K562 (cell line): ENCODE results near the gene NOC4L. TPM values are rescaled to one million over a fixed set of nuclear protein-coding genes. Genes with fewer than 3 reads are reported as not detected.

Source experiments
- ARHGAP35 ChIP-seq: fragments of 450-650 bp; IDR thresholded peaks from 2 replicates; pipeline ENCODE4 v1.6.1; 2018; ENCODE audit not compliant: partially characterized antibody
- ATF1 ChIP-seq, 2 experiments: fragments of 450-650 bp in 1 of 2; IDR thresholded peaks; 2 replicates each; pipeline ENCODE4 v1.6.1; 2016; ENCODE audit warnings: missing compliant biosample characterization in 1 of 2, missing genetic modification characterization in 1 of 2
- BRD9 ChIP-seq: fragments of 450-650 bp; IDR thresholded peaks from 2 replicates; pipeline ENCODE4 v1.6.1; 2018; ENCODE audit warnings: low read depth; ENCODE audit not compliant: partially characterized antibody
- C11orf30 ChIP-seq: fragments of 450-650 bp; IDR thresholded peaks from 2 replicates; pipeline ENCODE4 v1.6.1; 2016; ENCODE audit warnings: low read depth, mild to moderate bottlenecking
- CBFB ChIP-seq: sonication (generic); formaldehyde crosslinking; IDR thresholded peaks from 2 replicates; pipeline ENCODE4 v1.4.0; 2020; ENCODE audit warnings: mild to moderate bottlenecking, missing genetic modification reagents
- CBX5 ChIP-seq: IDR thresholded peaks from 2 replicates; pipeline ENCODE4 v1.6.1; 2014; ENCODE audit warnings: low read depth, borderline replicate concordance
- CSDE1 ChIP-seq, 2 experiments: fragments of 450-650 bp; IDR thresholded peaks; 2 replicates each; pipeline ENCODE4 v1.6.1; 2016; ENCODE audit warnings: mild to moderate bottlenecking in 1 of 2
- FOS ChIP-seq: IDR thresholded peaks from 3 replicates; pipeline ENCODE4 v1.6.1; 2011; ENCODE audit not compliant: insufficient read length; ENCODE audit errors: extremely low read depth
- GTF2E2 ChIP-seq: fragments of 200-800 bp; sonication (Bioruptor generic); IDR thresholded peaks from 2 replicates; pipeline ENCODE4 v1.6.1; 2016; ENCODE audit warnings: missing genetic modification characterization, missing compliant biosample characterization
- HDAC3 ChIP-seq: fragments of 450-650 bp; IDR thresholded peaks from 2 replicates; pipeline ENCODE4 v1.6.1; 2018; ENCODE audit warnings: borderline replicate concordance, mild to moderate bottlenecking, moderate library complexity; ENCODE audit not compliant: partially characterized antibody
- KDM1A ChIP-seq, 2 experiments: fragments of 450-650 bp; IDR thresholded peaks; 2 replicates each; pipeline ENCODE4 v1.6.1; 2016; ENCODE audit warnings: mild to moderate bottlenecking in 2 of 2
- MBD2 ChIP-seq: sonication (generic); IDR thresholded peaks from 2 replicates; pipeline ENCODE4 v1.6.1; 2016; ENCODE audit warnings: low read depth, borderline replicate concordance
- MXD1 ChIP-seq: fragments of 250-450 bp; sonication (Bioruptor Pico); IDR thresholded peaks from 2 replicates; pipeline ENCODE4 v1.8.0; 2021; ENCODE audit warnings: borderline replicate concordance, mild to moderate bottlenecking, moderate library complexity; ENCODE audit not compliant: poor library complexity, severe bottlenecking
- NFE2 ChIP-seq: IDR thresholded peaks from 2 replicates; pipeline ENCODE4 v1.6.1; 2014; ENCODE audit warnings: antibody characterized with exemption, low read depth
- NR2C2 ChIP-seq, 2 experiments: fragments of 200-800 bp in 1 of 2; sonication (Bioruptor generic) in 1 of 2; sonication (generic) in 1 of 2; formaldehyde crosslinking in 1 of 2; IDR thresholded peaks; 2 replicates each; pipeline versions ENCODE4 v1.6.1 to v1.8.0; 2016 to 2022; ENCODE audit warnings: mild to moderate bottlenecking in 1 of 2, missing compliant biosample characterization in 1 of 2, missing genetic modification characterization in 1 of 2, missing genetic modification reagents in 1 of 2
- OTX1 ChIP-seq: fragments of 450-650 bp; formaldehyde crosslinking; IDR thresholded peaks from 2 replicates; pipeline ENCODE4 v1.4.0; 2022; ENCODE audit warnings: mild to moderate bottlenecking
- PCBP1 ChIP-seq: fragments of 200-400 bp; formaldehyde crosslinking; IDR thresholded peaks from 2 replicates; pipeline ENCODE4 v1.6.1; 2018; ENCODE audit warnings: mild to moderate bottlenecking, low read depth, low read length; ENCODE audit not compliant: poor library complexity, severe bottlenecking
- PKNOX1 ChIP-seq: fragments of 450-650 bp; IDR thresholded peaks from 2 replicates; pipeline ENCODE4 v1.6.1; 2016
- PTRF ChIP-seq: fragments of 450-650 bp; IDR thresholded peaks from 2 replicates; pipeline ENCODE4 v1.6.1; 2016; ENCODE audit warnings: mild to moderate bottlenecking, missing genetic modification characterization, missing compliant biosample characterization
- RNF2 ChIP-seq: sonication (generic); IDR thresholded peaks from 2 replicates; pipeline ENCODE4 v1.6.1; 2016
- SNRNP70 ChIP-seq: fragments of 200-400 bp; formaldehyde crosslinking; optimal IDR thresholded peaks from 2 replicates; pipeline ENCODE3; 2017; ENCODE audit warnings: low read depth, low read length
- TCF7 ChIP-seq: sonication (generic); IDR thresholded peaks from 2 replicates; pipeline ENCODE4 v1.6.1; 2016; ENCODE audit warnings: antibody characterized with exemption, borderline replicate concordance
- U2AF2 ChIP-seq: fragments of 200-400 bp; formaldehyde crosslinking; optimal IDR thresholded peaks from 2 replicates; pipeline ENCODE3; 2017; ENCODE audit warnings: low read depth, mild to moderate bottlenecking, low read length
- ZFP36 ChIP-seq: fragments of 150-350 bp; IDR thresholded peaks from 2 replicates; pipeline ENCODE4 v1.6.1; 2018; ENCODE audit warnings: low read length, low read depth; ENCODE audit not compliant: partially characterized antibody
- ZNF232 ChIP-seq: sonication (generic); formaldehyde crosslinking; IDR thresholded peaks from 2 replicates; pipeline ENCODE4 v1.8.0; 2022; ENCODE audit warnings: mild to moderate bottlenecking, missing genetic modification reagents
- ZNF507 ChIP-seq: conservative IDR thresholded peaks from 2 replicates; pipeline ENCODE4 v1.6.1; 2017; ENCODE audit warnings: missing genetic modification characterization, missing compliant biosample characterization
- ZNF830 ChIP-seq: fragments of 250-450 bp; sonication (Bioruptor Pico); IDR thresholded peaks from 2 replicates; pipeline ENCODE4 v1.5.0; 2021; ENCODE audit warnings: mild to moderate bottlenecking
- polyA plus RNA-seq, 8 experiments: library from polyadenylated mRNA; depleted of rRNA in 4 of 8; stranded (reverse) in 5 of 8; unstranded in 3 of 8; fragments of >200 nt; fragmentation: Nextera tagmentation in 2 of 8; fragmentation: Illumina TruSeq in 1 of 8; extraction: Ambion mirVana in 2 of 8; extraction: Trizol in 1 of 8; gene quantifications; 2 replicates each; pipeline versions ENCODE4 v1.2.1 to v1.2.3, GENCODE V29; 2011 to 2014; ENCODE audit warnings: inconsistent platforms in 1 of 8, missing spikeins in 1 of 8
- total RNA-seq, 7 experiments: library from RNA; depleted of rRNA in 6 of 7; stranded (reverse); fragments of >200 nt in 6 of 7; fragmentation: Illumina TruSeq in 2 of 7; extraction: Trizol in 2 of 7; gene quantifications; 2 replicates each; pipeline versions ENCODE4 v1.2.1 to v1.2.3, GENCODE V29; 2011 to 2021; ENCODE audit warnings: low replicate concordance in 1 of 7
- TF ChIP-seq, protein P1 (sequence below): fragments of 250-450 bp; sonication (Bioruptor Pico); IDR thresholded peaks from 2 replicates; pipeline ENCODE4 v1.4.0; 2020; ENCODE audit warnings: borderline replicate concordance

NOC4L gene
- total and polyA plus RNA-seq, 9 of the 15 experiments (the other 6 are each of a cell fraction or from before 2014, with no cell fraction given), result 1.3 to 77.0 (median 20.0) TPM

DNA sequence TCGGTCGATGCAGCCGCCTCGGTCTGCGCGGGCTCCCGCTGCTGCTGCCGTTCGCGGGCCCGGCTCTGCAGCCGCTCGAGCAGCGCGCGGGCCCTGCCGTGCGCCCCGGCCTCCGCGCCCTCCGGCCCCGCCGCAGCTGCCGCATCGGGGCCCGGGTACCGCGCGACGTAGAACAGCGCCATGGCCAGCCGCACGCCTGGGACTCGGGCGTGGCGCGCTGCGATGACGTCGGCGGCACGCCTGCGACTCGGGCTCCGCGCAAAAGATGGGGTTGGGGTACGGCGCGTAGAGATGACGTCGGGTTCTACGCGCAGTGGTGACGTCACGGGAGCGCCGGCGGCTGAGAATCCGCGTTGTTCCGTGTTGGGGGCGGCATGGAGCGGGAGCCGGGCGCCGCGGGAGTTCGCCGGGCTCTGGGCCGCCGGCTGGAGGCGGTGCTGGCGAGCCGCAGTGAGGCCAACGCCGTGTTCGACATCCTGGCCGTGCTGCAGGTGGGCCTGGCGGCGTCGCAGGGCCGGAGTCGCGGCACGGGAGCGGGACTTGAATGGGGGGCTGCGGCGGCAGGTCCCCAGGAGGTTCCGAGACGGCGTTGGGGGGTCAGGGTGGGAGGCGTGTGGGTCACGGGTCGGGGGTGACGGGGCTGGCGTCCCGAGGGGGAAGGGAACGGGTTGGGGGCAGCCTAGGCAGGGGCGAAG, at the start of gene NOC4L, which contains the start of gene DDX51 (continued):
- TF ChIP-seq MBD2 (peak; percentile 86; the same call in 1 of the 2 replicates), BRD9 (no peak), NR2C2 (CRISPR knock-in tag; IDR thresholded peaks at IDR 0.05) (peak; percentile 85), NR2C2 (tag; IDR thresholded peaks at IDR 0.05) (peak; percentile 79), SNRNP70 (no peak), ARHGAP35 (no peak), FOS (peak; percentile 9), MXD1 (CRISPR knock-in tag) (peak; percentile 97), GTF2E2 (tag) (peak; percentile 68; the same call in 1 of the 2 replicates), HDAC3 (no peak), CSDE1 (IDR thresholded peaks at IDR 0.05) (peak in 1 of 2 experiments; percentile 97; a peak in 2 of 4 replicates), ZNF232 (0 out of 2 replicates have a peak, but pooled peaks have one; percentile 30), OTX1 (CRISPR knock-in tag) (no peak), U2AF2 (no peak), RNF2 (peak; percentile 55; the same call in 1 of the 2 replicates), PTRF (tag) (no peak), NFE2 (peak; percentile 24; the same call in 1 of the 2 replicates), ZNF830 (CRISPR knock-in tag) (no peak), PCBP1 (peak; percentile 60), CBFB (CRISPR knock-in tag) (peak; percentile 21; the same call in 1 of the 2 replicates), ZNF507 (tag) (no peak), PKNOX1 (no peak), TCF7 (0 out of 2 replicates have a peak, but pooled peaks have one; percentile 27), CBX5 (peak; percentile 46; the same call in 1 of the 2 replicates), ZFP36 (peak; percentile 3), KDM1A (IDR thresholded peaks at IDR 0.05) (no peak), ATF1 (CRISPR knock-in tag; IDR thresholded peaks at IDR 0.05) (peak; percentile 99), ATF1 (tag; IDR thresholded peaks at IDR 0.05) (peak; percentile 100), C11orf30 (peak; percentile 100)
- TF ChIP-seq, protein P1, sequence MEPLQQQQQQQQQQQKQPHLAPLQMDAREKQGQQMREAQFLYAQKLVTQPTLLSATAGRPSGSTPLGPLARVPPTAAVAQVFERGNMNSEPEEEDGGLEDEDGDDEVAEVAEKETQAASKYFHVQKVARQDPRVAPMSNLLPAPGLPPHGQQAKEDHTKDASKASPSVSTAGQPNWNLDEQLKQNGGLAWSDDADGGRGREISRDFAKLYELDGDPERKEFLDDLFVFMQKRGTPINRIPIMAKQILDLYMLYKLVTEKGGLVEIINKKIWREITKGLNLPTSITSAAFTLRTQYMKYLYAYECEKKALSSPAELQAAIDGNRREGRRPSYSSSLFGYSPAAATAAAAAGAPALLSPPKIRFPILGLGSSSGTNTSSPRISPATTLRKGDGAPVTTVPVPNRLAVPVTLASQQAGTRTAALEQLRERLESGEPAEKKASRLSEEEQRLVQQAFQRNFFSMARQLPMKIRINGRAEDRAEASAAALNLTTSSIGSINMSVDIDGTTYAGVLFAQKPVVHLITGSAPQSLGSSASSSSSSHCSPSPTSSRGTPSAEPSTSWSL (CRISPR knock-in tag), result no peak
